Stimulated activated CD8-positive, alpha-beta memory T cell treated with anti-CD3 and anti-CD28 coated beads, Interleukin-4, amount 100 ng/mL, for 4 hours (primary cell): Measurements from ENCODE around the gene TUSC2.

ENCODE experiments used
- DNase-seq, 2 donors: peaks; one replicate each; pipeline ENCODE4 v3.0.0-alpha.2; 2020; ENCODE audit warnings: low read depth in 2 of 2, low spot score in 1 of 2

Gene TUSC2

GRCh38 chr3:50336452-50337174, 8.6 kb upstream of the TUSC2 start:
- no peak for DNase-seq

GRCh38 chr3:50334339-50335075, 6.5 kb upstream of the TUSC2 start:
- no peak for DNase-seq

- DNase-seq = no peak
Observed at GRCh38 chr3:50333744-50334328, 5.8 kb upstream of the TUSC2 start.

- DNase-seq = no peak
Observed at GRCh38 chr3:50331364-50331907, 3.4 kb upstream of the TUSC2 start.

GRCh38 chr3:50330330-50330729, 2.3 kb upstream of the TUSC2 start:
- DNase-seq = no peak

- no peak for DNase-seq
Observed at GRCh38 chr3:50327129-50327528, 894 bp downstream of the TUSC2 start.

- DNase-seq = no peak
Observed at GRCh38 chr3:50326182-50326541, 1.9 kb downstream of the TUSC2 start.

GRCh38 chr3:50325497-50326181, 2.4 kb downstream of the TUSC2 start:
- no peak for DNase-seq

- DNase-seq = no peak
Observed at GRCh38 chr3:50325113-50325480, 2.9 kb downstream of the TUSC2 start.

- DNase-seq = peak in 1 of 2 donors; percentile 33
Observed at GRCh38 chr3:50324351-50325112, 3.5 kb downstream of the TUSC2 start.

GRCh38 chr3:50323614-50324199, 4.3 kb downstream of the TUSC2 start:
- no peak for DNase-seq

- DNase-seq = no peak
Observed at GRCh38 chr3:50323092-50323600, 4.9 kb downstream of the TUSC2 start.

- DNase-seq = no peak
Observed at GRCh38 chr3:50322386-50323091, 5.5 kb downstream of the TUSC2 start, which contains the start of gene HYAL2. Gene HYAL2 (minus strand): TSS chr3:50322745. CDS start chr3:50320489, 2,256 bp downstream.

GRCh38 chr3:50322115-50322385, 6.0 kb downstream of the TUSC2 start:
- no peak for DNase-seq

- peak; percentile 59 to 65 for DNase-seq
Observed at GRCh38 chr3:50321336-50322114, 6.5 kb downstream of the TUSC2 start.

GRCh38 chr3:50320853-50321335, 7.1 kb downstream of the TUSC2 start:
- peak in 1 of 2 donors; percentile 35 for DNase-seq

GRCh38 chr3:50319894-50320625, 8.0 kb downstream of the TUSC2 start:
- DNase-seq = no peak
